NB4 (cell line): ENCODE measurements around the gene MRM2.
A peak's percentile ranks its signal among the peaks of the same experiment; 100 is the strongest.

ENCODE experiments used
- DNase-seq: peaks from one replicate; pipeline ENCODE4 v3.0.0; 2010; ENCODE audit warnings: low read depth
- H3K4me3 ChIP-seq: one replicate; pipeline ENCODE4 v1.5.1; 2011; ENCODE audit warnings: mild to moderate bottlenecking, low read depth, low read length, moderate library complexity
- CTCF ChIP-seq: IDR thresholded peaks from one replicate; pipeline ENCODE4 v1.5.1; 2012; ENCODE audit warnings: low read depth, low read length
- MAX ChIP-seq: IDR thresholded peaks from 2 replicates; pipeline ENCODE4 v1.6.1; 2011; ENCODE audit warnings: low read depth, low read length
- MYC ChIP-seq: IDR thresholded peaks from 2 replicates; pipeline ENCODE4 v1.6.1; 2011; ENCODE audit warnings: low read depth, low read length
- POLR2A ChIP-seq: IDR thresholded peaks from 2 replicates; pipeline ENCODE4 v1.6.1; 2011; ENCODE audit warnings: mild to moderate bottlenecking; ENCODE audit not compliant: insufficient read length; ENCODE audit errors: extremely low read depth

Gene MRM2

GRCh38 chr7:2239242-2239641 lies 2.8 kb downstream of the MRM2 start:
- TF ChIP-seq CTCF (no peak), MAX (no peak), MYC (no peak), POLR2A (no peak)
- no peak for DNase-seq
- H3K4me3 ChIP-seq, result no peak overlapping the region

GRCh38 chr7:2237109-2237602 lies 4.8 kb downstream of the MRM2 start:
- peak; percentile 67 for DNase-seq
- H3K4me3 ChIP-seq, result no peak overlapping the region
- TF ChIP-seq POLR2A (no peak), CTCF (no peak), MYC (no peak), MAX (no peak)

GRCh38 chr7:2233926-2234325 lies 8.1 kb downstream of the MRM2 start:
- H3K4me3 ChIP-seq, result no peak overlapping the region

GRCh38 chr7:2232766-2233520 lies 9.1 kb downstream of the MRM2 start, which contains the start of gene MAD1L1:
Gene MAD1L1, minus strand, starts transcription at chr7:2232945. Its CDS starts 2,812 bp downstream, at chr7:2230133.
- peak; percentile 97 for DNase-seq
- peak within 1 kb of the TSS; percentile 82 for H3K4me3 ChIP-seq
- peak; percentile 85 for TF ChIP-seq POLR2A
- 0 out of 2 replicates have a peak, but pooled peaks have one; percentile 47 for TF ChIP-seq MAX
- no peak for TF ChIP-seq CTCF
- TF ChIP-seq MYC, result peak; percentile 54; the same call in 1 of the 2 replicates

More at GRCh38 chr7:2233926-2234325, 8.1 kb downstream of the MRM2 start:
- TF ChIP-seq MAX, result no peak
- DNase-seq, result no peak

GRCh38 chr7:2231992-2232765 lies 9.8 kb downstream of the MRM2 start:
- TF ChIP-seq POLR2A, result no peak
- TF ChIP-seq MAX, result no peak
- no peak for TF ChIP-seq CTCF
- peak; percentile 66 for DNase-seq

GRCh38 chr7:2230882-2231281 lies 11.1 kb downstream of the MRM2 start:
- H3K4me3 ChIP-seq, result no peak overlapping the region
- DNase-seq, result no peak
- TF ChIP-seq POLR2A (no peak), MYC (no peak), MAX (no peak), CTCF (no peak)

More at GRCh38 chr7:2231992-2232765, 9.8 kb downstream of the MRM2 start:
- H3K4me3 ChIP-seq, result peak overlapping the region; percentile 82
